Thymus (tissue), 11 donors: ENCODE measurements around the gene TMEM217. TPM values are rescaled to one million over a fixed set of nuclear protein-coding genes. Genes with fewer than 3 reads are reported as not detected.

Source experiments
- DNase-seq, 9 donors: peaks; one replicate each; pipeline ENCODE4 v3.0.0-alpha.2; 2013; ENCODE audit warnings: low spot score in 9 of 9, low read depth in 6 of 9, missing footprints in 1 of 9
- H3K27ac ChIP-seq, 2 donors: one replicate each; pipeline ENCODE4 v1.5.1; 2013; ENCODE audit warnings: control low read depth in 1 of 2, low read depth in 1 of 2, low read length in 1 of 2, mild to moderate bottlenecking in 1 of 2, moderate library complexity in 1 of 2
- H3K27me3 ChIP-seq, 2 donors: one replicate each; pipeline ENCODE4 v1.5.1; 2013; ENCODE audit warnings: low read length in 1 of 2; ENCODE audit not compliant: control insufficient read depth in 2 of 2, insufficient read depth in 1 of 2
- H3K36me3 ChIP-seq, 2 donors: one replicate each; pipeline ENCODE4 v1.5.1; 2013; ENCODE audit warnings: low read length in 1 of 2, mild to moderate bottlenecking in 1 of 2, moderate library complexity in 1 of 2; ENCODE audit not compliant: control insufficient read depth in 2 of 2, insufficient read depth in 2 of 2
- H3K4me1 ChIP-seq, 2 donors: one replicate each; pipeline ENCODE4 v1.5.1; 2013; ENCODE audit warnings: low read length in 2 of 2; ENCODE audit not compliant: control insufficient read depth in 2 of 2, insufficient read depth in 2 of 2
- H3K4me3 ChIP-seq, 2 donors: one replicate each; pipeline ENCODE4 v1.5.1; 2013; ENCODE audit warnings: low read length in 2 of 2, control low read depth in 1 of 2, mild to moderate bottlenecking in 1 of 2
- H3K9me3 ChIP-seq, 2 donors: one replicate each; pipeline ENCODE4 v1.5.1; 2013; ENCODE audit warnings: low read length in 1 of 2, mild to moderate bottlenecking in 1 of 2; ENCODE audit not compliant: control insufficient read depth in 2 of 2, insufficient read depth in 1 of 2
- WGBS: extraction: QIAGEN DNeasy Blood & Tissue Kit; methylation state at CpG from one replicate; pipeline ENCODE4 v1.1.7; 2013; 5-methylcytosine and 5-hydroxymethylcytosine counted together
- polyA plus RNA-seq: library from polyadenylated mRNA; stranded (reverse); fragments of 200-250 nt; gene quantifications from one replicate; pipeline ENCODE4 v1.2.3, GENCODE V29; 2013
- total RNA-seq: library from RNA; stranded (reverse); fragments of 120-200 nt; gene quantifications from one replicate; pipeline ENCODE4 v1.2.4, GENCODE V29; 2013
- donor health status: healthy.

Gene TMEM217
- total and polyA plus RNA-seq, 2 donors: 2.4 to 4.0 TPM

- WGBS: 97% methylated on average over 3 of the region's 3 CpGs
- no peak overlapping the region for H3K4me3 ChIP-seq
- H3K36me3 ChIP-seq: peaks cover 43 to 80% of the 10 kb centered on the region in 2 donors
- H3K4me1 ChIP-seq: peaks cover 18 to 69% of the 10 kb centered on the region in 2 donors
- H3K9me3 ChIP-seq: no peaks in the 10 kb centered on the region
- DNase-seq: no peak
- no peaks in the 10 kb centered on the region for H3K27me3 ChIP-seq
- H3K27ac ChIP-seq: no peak overlapping the region
Measured at GRCh38 chr6:37283671-37284151, 25.8 kb upstream of the TMEM217 start.

- Histone ChIP-seq H3K27ac (no peak overlapping the region), H3K27me3 (no peaks in the 10 kb centered on the region), H3K36me3 (peaks cover 43 to 77% of the 10 kb centered on the region in 2 donors), H3K4me3 (no peak overlapping the region), H3K4me1 (peaks cover 21 to 69% of the 10 kb centered on the region in 2 donors), H3K9me3 (no peaks in the 10 kb centered on the region)
- 64% methylated on average over 3 of the region's 3 CpGs for WGBS
- DNase-seq: no peak
Measured at GRCh38 chr6:37283268-37283667, 25.3 kb upstream of the TMEM217 start.

DNA sequence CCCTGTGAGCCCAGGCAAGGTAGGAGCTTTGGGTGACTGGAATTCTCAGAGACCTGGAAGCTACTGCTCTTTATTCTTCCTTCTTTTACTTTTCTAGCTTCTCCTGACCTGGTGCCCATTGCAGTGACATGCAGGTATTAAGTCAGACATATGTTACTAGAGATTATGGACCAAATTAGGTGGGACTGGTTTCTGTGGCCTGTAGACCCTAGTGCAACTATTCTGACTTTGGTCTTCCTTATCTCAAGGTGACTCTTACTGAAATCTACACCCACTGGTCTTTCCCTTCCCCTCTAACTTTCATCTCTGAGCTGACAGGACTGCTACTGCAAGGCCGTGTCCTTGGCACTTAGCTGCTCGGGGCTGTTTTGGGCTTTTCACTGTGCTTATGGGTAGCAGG lies 24.4 kb upstream of the TMEM217 start:
- WGBS: 97% methylated on average over 2 of the region's 2 CpGs
- no peak overlapping the region for H3K4me3 ChIP-seq
- H3K27ac ChIP-seq: no peak overlapping the region
- peaks cover 43 to 68% of the 10 kb centered on the region in 2 donors for H3K36me3 ChIP-seq
- DNase-seq: no peak
- H3K9me3 ChIP-seq: no peaks in the 10 kb centered on the region
- H3K4me1 ChIP-seq: peaks cover 29 to 75% of the 10 kb centered on the region in 2 donors
- H3K27me3 ChIP-seq: no peaks in the 10 kb centered on the region

GRCh38 chr6:37280162-37280887 lies 22.4 kb upstream of the TMEM217 start:
- H3K9me3 ChIP-seq: no peaks in the 10 kb centered on the region
- no peak overlapping the region for H3K4me3 ChIP-seq
- no peaks in the 10 kb centered on the region for H3K27me3 ChIP-seq
- peaks cover 43 to 53% of the 10 kb centered on the region in 2 donors for H3K36me3 ChIP-seq
- no peak for DNase-seq
- peaks cover 40 to 90% of the 10 kb centered on the region in 2 donors for H3K4me1 ChIP-seq
- peak overlapping the region in 1 of 2 donors; percentile 55 for H3K27ac ChIP-seq
- WGBS: 86% methylated on average over 8 of the region's 8 CpGs

GRCh38 chr6:37279366-37280134 lies 21.6 kb upstream of the TMEM217 start:
- WGBS: 95% methylated on average over 9 of the region's 9 CpGs
- Histone ChIP-seq H3K36me3 (peaks cover 38 to 45% of the 10 kb centered on the region in 2 donors), H3K4me1 (peaks cover 45 to 91% of the 10 kb centered on the region in 2 donors), H3K9me3 (no peaks in the 10 kb centered on the region), H3K4me3 (no peak overlapping the region), H3K27me3 (no peaks in the 10 kb centered on the region), H3K27ac (peak overlapping the region in 1 of 2 donors; percentile 55)
- no peak for DNase-seq

- DNase-seq: peak; percentile 61 to 92 (median 79)
- 8% methylated on average over 6 of the region's 6 CpGs for WGBS
Measured at GRCh38 chr6:37277001-37277409, 19.1 kb upstream of the TMEM217 start.

DNA sequence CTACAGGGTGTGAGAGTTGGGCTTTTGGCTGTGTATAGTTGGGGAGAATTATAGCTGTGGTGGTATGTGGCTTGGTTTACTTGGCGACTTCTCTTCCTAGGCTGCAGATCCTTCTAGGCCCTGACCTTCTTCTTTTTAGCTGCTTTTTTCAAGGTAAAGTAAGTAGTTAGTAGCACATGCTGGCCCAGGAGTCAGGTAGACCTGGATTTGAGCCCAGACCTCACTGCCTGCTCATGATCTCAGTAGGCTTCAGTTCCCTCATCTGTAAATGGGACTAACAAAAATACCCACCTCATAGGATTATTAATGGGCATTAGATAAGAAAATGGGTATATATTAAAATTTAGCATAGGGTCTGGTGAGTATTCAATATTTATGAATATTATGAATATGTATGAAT lies 17.4 kb upstream of the TMEM217 start:
- Histone ChIP-seq H3K27me3 (no peaks in the 10 kb centered on the region), H3K9me3 (no peaks in the 10 kb centered on the region), H3K27ac (peak overlapping the region in 1 of 2 donors; percentile 71), H3K4me3 (no peak overlapping the region), H3K36me3 (peaks cover 14 to 24% of the 10 kb centered on the region in 2 donors), H3K4me1 (peaks cover 45 to 78% of the 10 kb centered on the region in 2 donors)
- DNase-seq: no peak
- WGBS: 96% methylated on average over 1 of the region's 1 CpG

More at GRCh38 chr6:37277001-37277409, 19.1 kb upstream of the TMEM217 start:
- no peaks in the 10 kb centered on the region for H3K27me3 ChIP-seq
- H3K9me3 ChIP-seq: no peaks in the 10 kb centered on the region
- peaks cover 17 to 20% of the 10 kb centered on the region in 2 donors for H3K36me3 ChIP-seq
- no peak overlapping the region for H3K4me3 ChIP-seq
- peaks cover 51 to 90% of the 10 kb centered on the region in 2 donors for H3K4me1 ChIP-seq
- H3K27ac ChIP-seq: peak overlapping the region; percentile 76 to 94

DNA sequence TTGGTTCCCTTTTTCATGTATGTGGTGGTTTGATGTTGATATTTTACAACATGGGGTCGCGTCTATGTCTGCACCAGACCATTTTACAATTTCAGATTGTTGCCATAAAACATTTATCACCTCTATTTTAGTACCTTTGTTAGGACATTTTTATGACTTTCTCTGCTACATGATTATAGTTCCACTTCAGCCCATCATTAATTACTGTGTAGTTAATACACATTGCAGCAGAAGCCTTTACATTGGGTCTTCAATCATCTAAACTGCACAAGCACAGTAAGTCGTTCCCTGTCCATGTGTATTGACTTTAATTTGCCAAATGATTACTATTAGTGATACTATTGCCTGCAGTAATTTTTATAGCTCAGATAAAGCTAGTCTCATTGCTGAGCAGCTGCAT lies 15.7 kb upstream of the TMEM217 start:
- H3K4me1 ChIP-seq: peaks cover 33 to 62% of the 10 kb centered on the region in 2 donors
- peaks cover 7 to 19% of the 10 kb centered on the region in 2 donors for H3K36me3 ChIP-seq
- WGBS: 98% methylated on average over 3 of the region's 3 CpGs
- DNase-seq: no peak
- H3K9me3 ChIP-seq: no peaks in the 10 kb centered on the region
- H3K27me3 ChIP-seq: no peaks in the 10 kb centered on the region
- H3K4me3 ChIP-seq: no peak overlapping the region
- H3K27ac ChIP-seq: peak overlapping the region in 1 of 2 donors; percentile 80
